ENCODE data around the gene ACE. TPM values are rescaled to one million over a fixed set of nuclear protein-coding genes. Genes with fewer than 3 reads are reported as not detected.

Gene ACE
- total RNA-seq, 4 donors from 2014 or later, result 3.1 to 5.8 (median 4.2) TPM

DNA sequence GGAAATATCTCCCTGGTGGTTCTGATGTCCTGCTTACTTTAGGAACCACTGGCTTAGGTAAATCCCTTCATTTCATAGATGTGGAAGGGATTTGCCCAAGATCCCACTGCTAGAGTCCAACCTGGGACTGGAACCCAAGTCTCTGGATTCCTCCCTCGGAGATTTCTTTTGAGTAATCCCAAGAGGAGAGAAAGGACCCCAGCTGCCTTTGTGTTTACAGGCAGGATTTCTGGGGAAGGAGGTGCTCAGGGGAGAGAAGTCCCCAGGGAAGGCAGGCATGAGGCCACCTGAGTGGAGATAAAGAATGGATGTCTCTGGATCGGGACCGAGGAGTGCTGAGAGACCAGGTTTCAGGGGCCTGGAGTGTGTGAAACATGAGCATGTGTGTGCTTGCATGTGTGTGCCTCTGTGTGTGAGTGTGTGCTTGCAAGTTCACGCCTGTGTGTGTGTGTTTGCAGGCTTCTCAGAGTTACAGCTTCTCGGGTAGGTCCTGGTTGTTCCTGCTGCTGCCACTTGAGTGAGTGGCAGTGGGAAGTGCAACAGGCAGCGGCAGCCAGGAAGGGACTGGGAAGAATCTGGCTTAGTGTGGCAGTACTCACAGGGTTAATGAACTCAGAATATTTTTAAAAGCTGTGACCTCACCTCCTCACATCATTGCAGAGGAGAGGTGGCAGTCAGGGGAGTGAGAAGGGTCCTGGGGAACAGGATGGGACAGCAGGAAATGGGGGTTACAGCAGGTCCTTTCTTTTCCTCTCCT lies 48.5 kb downstream of the ACE start:
- no peaks in the 10 kb centered on the region for H3K36me3 ChIP-seq
- WGBS, 2 donors, result 47 to 57% methylated on average over 6 of the region's 6 CpGs
- H3K4me1 ChIP-seq, result peaks cover 0 to 9% (median 5%) of the 10 kb centered on the region in 3 donors
- no peak overlapping the region for H3K4me3 ChIP-seq
- no peak for DNase-seq
- peaks cover 0 to 64% (median 0%) of the 10 kb centered on the region in 4 donors for H3K27me3 ChIP-seq
- no peak overlapping the region for H3K27ac ChIP-seq
- H3K9me3 ChIP-seq, result no peaks in the 10 kb centered on the region
- TF ChIP-seq POLR2A (IDR thresholded peaks at IDR 0.05), result no peak
- TF ChIP-seq, protein P1, sequence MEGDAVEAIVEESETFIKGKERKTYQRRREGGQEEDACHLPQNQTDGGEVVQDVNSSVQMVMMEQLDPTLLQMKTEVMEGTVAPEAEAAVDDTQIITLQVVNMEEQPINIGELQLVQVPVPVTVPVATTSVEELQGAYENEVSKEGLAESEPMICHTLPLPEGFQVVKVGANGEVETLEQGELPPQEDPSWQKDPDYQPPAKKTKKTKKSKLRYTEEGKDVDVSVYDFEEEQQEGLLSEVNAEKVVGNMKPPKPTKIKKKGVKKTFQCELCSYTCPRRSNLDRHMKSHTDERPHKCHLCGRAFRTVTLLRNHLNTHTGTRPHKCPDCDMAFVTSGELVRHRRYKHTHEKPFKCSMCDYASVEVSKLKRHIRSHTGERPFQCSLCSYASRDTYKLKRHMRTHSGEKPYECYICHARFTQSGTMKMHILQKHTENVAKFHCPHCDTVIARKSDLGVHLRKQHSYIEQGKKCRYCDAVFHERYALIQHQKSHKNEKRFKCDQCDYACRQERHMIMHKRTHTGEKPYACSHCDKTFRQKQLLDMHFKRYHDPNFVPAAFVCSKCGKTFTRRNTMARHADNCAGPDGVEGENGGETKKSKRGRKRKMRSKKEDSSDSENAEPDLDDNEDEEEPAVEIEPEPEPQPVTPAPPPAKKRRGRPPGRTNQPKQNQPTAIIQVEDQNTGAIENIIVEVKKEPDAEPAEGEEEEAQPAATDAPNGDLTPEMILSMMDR (IDR thresholded peaks at IDR 0.05), result no peak
- intact Hi-C loops (cut with DNase I), result no loop called here

DNA sequence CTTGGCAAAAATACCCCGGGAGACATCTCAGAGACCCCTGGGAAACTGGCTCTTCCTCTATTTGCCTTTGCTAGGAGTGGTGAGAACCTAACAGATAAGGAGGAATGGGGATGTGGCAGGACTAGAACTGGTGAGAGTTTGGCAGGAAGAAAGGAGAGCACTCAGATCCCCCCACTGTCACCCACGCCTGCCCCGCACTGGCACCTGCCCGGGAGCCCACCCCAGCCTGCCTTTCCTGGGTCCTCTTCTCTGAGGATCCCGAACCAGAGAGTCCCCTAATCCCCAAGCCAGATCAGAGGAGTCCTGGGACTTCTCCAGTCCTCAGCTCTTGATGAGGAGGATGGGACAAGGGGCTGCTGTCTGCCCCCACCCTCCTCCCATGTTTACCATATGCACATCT lies 50.0 kb downstream of the ACE start:
- no peak overlapping the region for H3K4me3 ChIP-seq
- H3K36me3 ChIP-seq, result no peaks in the 10 kb centered on the region
- intact Hi-C loops (cut with DNase I), result no loop called here
- peaks cover 0 to 9% (median 5%) of the 10 kb centered on the region in 3 donors for H3K4me1 ChIP-seq
- TF ChIP-seq, protein P1 (IDR thresholded peaks at IDR 0.05), result no peak
- TF ChIP-seq POLR2A (IDR thresholded peaks at IDR 0.05), result no peak
- no peaks in the 10 kb centered on the region for H3K9me3 ChIP-seq
- H3K27ac ChIP-seq, result no peak overlapping the region
- H3K27me3 ChIP-seq, result peaks cover 0 to 54% (median 0%) of the 10 kb centered on the region in 4 donors
- 40 to 62% methylated on average over 2 to 5 of the region's 5 CpGs for WGBS, 2 donors
- DNase-seq, result no peak

DNA sequence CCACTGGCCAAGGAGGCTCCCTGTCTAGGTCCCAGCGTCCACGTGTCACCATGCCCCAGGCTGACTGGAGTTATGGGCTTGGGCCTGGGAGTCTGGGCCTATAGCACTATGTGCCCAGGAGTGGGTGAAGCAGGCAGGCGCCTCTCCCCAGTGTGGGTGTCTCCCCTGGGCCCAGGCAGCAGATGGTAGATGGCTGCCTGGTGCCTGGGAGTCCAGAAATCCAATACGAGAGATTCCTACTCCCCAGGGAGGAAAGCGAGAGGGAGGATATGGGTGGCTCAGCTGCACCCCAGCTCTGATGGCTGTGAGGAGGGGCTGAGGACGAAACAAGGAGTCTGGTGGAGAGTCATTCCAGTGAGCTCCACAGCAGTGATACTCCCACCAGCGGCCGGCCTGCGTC lies 51.3 kb downstream of the ACE start:
- DNase-seq, result no peak
- intact Hi-C loops (cut with DNase I), result no loop called here
- peaks cover 0 to 41% (median 0%) of the 10 kb centered on the region in 4 donors for H3K27me3 ChIP-seq

DNA sequence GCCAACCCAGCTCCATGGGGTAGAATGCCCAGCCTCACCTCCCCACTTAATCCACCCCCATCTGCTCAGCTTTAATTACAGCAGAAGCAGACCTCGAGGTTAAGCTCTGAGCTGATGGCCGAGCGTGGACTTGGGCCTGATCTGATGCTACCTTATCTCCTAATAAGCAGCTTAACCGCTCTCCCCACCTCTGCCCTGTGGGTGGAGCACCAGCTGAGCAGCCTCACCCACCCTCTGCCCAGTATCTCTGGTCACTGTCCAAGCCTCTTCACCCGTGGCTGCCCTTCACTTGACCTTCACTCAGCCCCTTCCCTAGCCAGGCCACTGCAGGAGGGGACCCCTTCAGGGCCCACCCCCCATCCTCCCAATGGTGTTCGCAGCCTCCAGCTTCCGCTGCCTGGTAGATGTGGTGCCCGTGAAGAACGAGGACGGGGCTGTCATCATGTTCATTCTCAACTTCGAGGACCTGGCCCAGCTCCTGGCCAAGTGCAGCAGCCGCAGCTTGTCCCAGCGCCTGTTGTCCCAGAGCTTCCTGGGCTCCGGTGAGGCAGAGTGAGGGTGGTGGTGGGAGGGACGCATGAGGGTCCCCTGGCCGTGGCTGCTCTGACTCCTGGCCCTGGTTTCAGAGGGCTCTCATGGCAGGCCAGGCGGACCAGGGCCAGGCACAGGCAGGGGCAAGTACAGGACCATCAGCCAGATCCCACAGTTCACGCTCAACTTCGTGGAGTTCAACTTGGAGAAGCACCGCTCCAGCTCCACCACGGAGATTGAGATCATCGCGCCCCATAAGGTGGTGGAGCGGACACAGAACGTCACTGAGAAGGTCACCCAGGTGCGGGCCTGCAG lies 53.1 kb downstream of the ACE start:
- WGBS, 2 donors, result 46 to 82% methylated on average over 5 to 17 of the region's 26 CpGs
- Histone ChIP-seq H3K4me1 (no peaks in the 10 kb centered on the region), H3K36me3 (no peaks in the 10 kb centered on the region), H3K27ac (no peak overlapping the region), H3K9me3 (no peaks in the 10 kb centered on the region), H3K4me3 (no peak overlapping the region), H3K27me3 (peaks cover 0 to 24% (median 0%) of the 10 kb centered on the region in 4 donors)
- intact Hi-C loops (cut with DNase I), result no loop called here
- DNase-seq, result no peak
- TF ChIP-seq POLR2A (IDR thresholded peaks at IDR 0.05), result no peak
- TF ChIP-seq, protein P1 (IDR thresholded peaks at IDR 0.05), result no peak

More for the DNA sequence above, 51.3 kb downstream of the ACE start:
- Histone ChIP-seq H3K4me3 (no peak overlapping the region), H3K27ac (no peak overlapping the region), H3K9me3 (no peaks in the 10 kb centered on the region), H3K4me1 (peaks cover 0 to 3% (median 2%) of the 10 kb centered on the region in 3 donors), H3K36me3 (no peaks in the 10 kb centered on the region)
- WGBS, 2 donors, result 87% methylated on average over 4 to 5 of the region's 9 CpGs
- TF ChIP-seq, protein P1 (IDR thresholded peaks at IDR 0.05), result no peak
- TF ChIP-seq POLR2A (IDR thresholded peaks at IDR 0.05), result no peak

DNA sequence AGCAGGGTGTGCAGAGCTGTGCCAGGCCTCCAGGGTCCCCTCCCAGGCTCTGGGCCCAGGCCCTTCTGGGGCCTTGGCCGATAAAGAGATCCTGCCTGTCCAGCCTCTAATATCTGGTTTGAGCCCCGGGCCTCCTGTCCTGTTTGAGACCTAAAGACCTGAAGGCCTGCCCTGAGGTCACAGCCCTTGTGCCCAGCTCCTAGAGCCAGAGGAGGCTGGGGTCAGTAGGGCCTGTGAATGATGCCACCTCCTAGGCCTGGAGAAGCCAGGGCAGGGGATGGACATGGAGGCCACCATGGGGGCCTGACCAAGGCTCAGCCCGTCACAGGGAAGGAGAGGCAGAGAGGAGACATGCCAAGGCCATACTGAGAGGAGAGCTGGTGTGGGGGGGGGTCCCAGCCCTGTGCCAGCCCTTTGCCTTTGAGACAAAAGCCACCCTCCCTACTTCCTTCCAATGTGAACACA lies 53.7 kb downstream of the ACE start:
- H3K4me3 ChIP-seq, result no peak overlapping the region
- WGBS, 2 donors, result no CpG with 5 or more reads among the region's 3 CpGs
- no peak for DNase-seq
- H3K27ac ChIP-seq, result no peak overlapping the region
- no peaks in the 10 kb centered on the region for H3K4me1 ChIP-seq
- H3K36me3 ChIP-seq, result no peaks in the 10 kb centered on the region
- peaks cover 0 to 17% (median 0%) of the 10 kb centered on the region in 4 donors for H3K27me3 ChIP-seq
- intact Hi-C loops (cut with DNase I), result no loop called here
- TF ChIP-seq, protein P1 (IDR thresholded peaks at IDR 0.05), result no peak
- TF ChIP-seq POLR2A (IDR thresholded peaks at IDR 0.05), result no peak
- no peaks in the 10 kb centered on the region for H3K9me3 ChIP-seq

Measured in esophagus squamous epithelium (tissue), 5 donors.